NCI-H187 treated with DMSO at 0.1 percent for 48 hours (cell line): Measurements from ENCODE around the gene TRIM41.
"Not testable (repeated sequence)": the region's sequence is repeated elsewhere in the genome, so short reads cannot be mapped to it uniquely, and the experiment has no call there.

Experiments
- DNase-seq: peaks from one replicate; lab custom pipeline; 2025; lab: John Stamatoyannopoulos, UW

Gene TRIM41

GRCh38 chr5:181211208-181211607 is 11.9 kb upstream of the TRIM41 start:
- DNase-seq: no peak

GRCh38 chr5:181212080-181212479 is 11.0 kb upstream of the TRIM41 start:
- no peak for DNase-seq

- DNase-seq: no peak
Measured at GRCh38 chr5:181212934-181213333, 10.1 kb upstream of the TRIM41 start.

- not testable (repeated sequence) for DNase-seq
Measured at GRCh38 chr5:181214249-181214648, 8.8 kb upstream of the TRIM41 start.

- DNase-seq: no peak
Measured at GRCh38 chr5:181215997-181216989, 6.8 kb upstream of the TRIM41 start.

- no peak for DNase-seq
Measured at GRCh38 chr5:181217111-181217802, 5.8 kb upstream of the TRIM41 start.

GRCh38 chr5:181217803-181218062 is 5.3 kb upstream of the TRIM41 start:
- DNase-seq: no peak

- no peak for DNase-seq
Measured at GRCh38 chr5:181218795-181219124, 4.3 kb upstream of the TRIM41 start.

GRCh38 chr5:181219262-181220177 is 3.6 kb upstream of the TRIM41 start:
- no peak for DNase-seq

- no peak for DNase-seq
Measured at GRCh38 chr5:181220178-181220515, 2.9 kb upstream of the TRIM41 start.

GRCh38 chr5:181221105-181221791 is 1.8 kb upstream of the TRIM41 start:
- DNase-seq: no peak

GRCh38 chr5:181221792-181222629 is 1.1 kb upstream of the TRIM41 start:
- DNase-seq: no peak

GRCh38 chr5:181222630-181223057 is 437 bp upstream of the TRIM41 start:
- DNase-seq: no peak

- DNase-seq: no peak
Measured at GRCh38 chr5:181223729-181224389, 778 bp downstream of the TRIM41 start.

- no peak for DNase-seq
Measured at GRCh38 chr5:181224390-181225229, 1.5 kb downstream of the TRIM41 start.

GRCh38 chr5:181229996-181230395 is 6.9 kb downstream of the TRIM41 start:
- DNase-seq: no peak

GRCh38 chr5:181230551-181230950 is 7.5 kb downstream of the TRIM41 start:
- DNase-seq: no peak

GRCh38 chr5:181231432-181231831 is 8.4 kb downstream of the TRIM41 start:
- no peak for DNase-seq

- DNase-seq: no peak
Measured at GRCh38 chr5:181232593-181232992, 9.5 kb downstream of the TRIM41 start.
